Measurements from ENCODE around the gene ITGAL. TPM values are rescaled to one million over a fixed set of nuclear protein-coding genes. Genes with fewer than 3 reads are reported as not detected.

Gene ITGAL
- total and polyA plus RNA-seq, 2 of the 13 experiments (the other 11 are each of a cell fraction or from before 2014, with no cell fraction given): 0.86 to 1.2 TPM

- TF ChIP-seq HMGXB3 (CRISPR knock-in tag; IDR thresholded peaks at IDR 0.05; ENCODE audit: borderline replicate concordance): no peak; the same call in 1 of the 2 replicates
- peak; percentile 31; the same call in 1 of the 2 replicates for TF ChIP-seq HDAC1 (CRISPR knock-in tag; IDR thresholded peaks at IDR 0.05)
- no peak for TF ChIP-seq ZNF543 (CRISPR knock-in tag; IDR thresholded peaks at IDR 0.05)
- no peak for TF ChIP-seq ZNF563 (CRISPR knock-in tag; IDR thresholded peaks at IDR 0.05)
- TF ChIP-seq HOXA3 (CRISPR knock-in tag; IDR thresholded peaks at IDR 0.05): peak; percentile 98
- no peak for TF ChIP-seq ZNF646 (CRISPR knock-in tag; IDR thresholded peaks at IDR 0.05)
- no peak for TF ChIP-seq ISX (CRISPR knock-in tag; conservative IDR thresholded peaks at IDR 0.05)
- peak; percentile 60 for TF ChIP-seq ATF7 (IDR thresholded peaks at IDR 0.05)
- no peak for TF ChIP-seq ATF7 (CRISPR knock-in tag; IDR thresholded peaks at IDR 0.05)
- TF ChIP-seq RFX3 (CRISPR knock-in tag; IDR thresholded peaks at IDR 0.05): no peak
- TF ChIP-seq ZGPAT (CRISPR knock-in tag; IDR thresholded peaks at IDR 0.05): no peak
- TF ChIP-seq KLF13 (CRISPR knock-in tag; IDR thresholded peaks at IDR 0.05): no peak
- TF ChIP-seq ZNF891 (CRISPR knock-in tag; IDR thresholded peaks at IDR 0.05): 0 out of 2 replicates have a peak, but pooled peaks have one; percentile 85
- no peak for TF ChIP-seq MAFF (IDR thresholded peaks at IDR 0.05; ENCODE audit: low read depth, low read length)
- 0 out of 2 replicates have a peak, but pooled peaks have one; percentile 17 for TF ChIP-seq NCOA1 (CRISPR knock-in tag; IDR thresholded peaks at IDR 0.05)
- no peak for TF ChIP-seq TBP (CRISPR knock-in tag; IDR thresholded peaks at IDR 0.05)
- no peak for TF ChIP-seq ZNF101 (CRISPR knock-in tag; IDR thresholded peaks at IDR 0.05; ENCODE audit: borderline replicate concordance, low read depth)
These were observed 49.5 kb downstream of the ITGAL start (continued) for GRCh38 chr16:30521873-30522641.
